HG03025 (cell line): ENCODE results near the gene LYSMD3.

Source experiments
- ATAC-seq: cut with Tn5 transposase; IDR thresholded peaks from one replicate; pipeline ENCODE4 v1.9.1; 2021; ENCODE audit warnings: mild to moderate bottlenecking, moderate library complexity; ENCODE audit not compliant: unreplicated experiment, low FRiP score

Gene LYSMD3

GRCh38 chr5:90488791-90489190 is 40.6 kb downstream of the LYSMD3 start:
- no peak for ATAC-seq

- no peak for ATAC-seq
Measured at GRCh38 chr5:90484540-90484939, 44.8 kb downstream of the LYSMD3 start.

- ATAC-seq = no peak
Measured at GRCh38 chr5:90483206-90483605, 46.2 kb downstream of the LYSMD3 start.

DNA sequence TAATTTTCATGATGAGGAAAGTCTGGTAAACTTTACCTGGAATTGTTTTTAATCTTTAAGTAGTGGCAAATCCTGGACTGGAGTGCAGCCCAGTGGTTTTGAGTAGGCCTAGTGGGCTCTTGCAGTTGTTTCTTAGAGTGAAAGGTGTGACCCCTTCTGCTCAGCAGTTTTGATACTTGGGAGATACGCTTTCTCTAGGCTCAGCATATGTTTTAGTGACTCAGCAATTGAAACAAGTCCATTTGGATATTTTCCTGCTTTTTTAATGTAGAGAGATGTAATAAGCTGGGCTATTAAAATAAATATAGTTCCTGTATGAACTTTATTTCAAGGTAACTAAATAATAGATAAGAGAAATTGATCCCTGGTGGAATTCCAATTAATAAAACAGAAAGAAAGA is 48.7 kb downstream of the LYSMD3 start:
- no peak for ATAC-seq

- no peak for ATAC-seq
Measured at GRCh38 chr5:90479611-90480385, 49.6 kb downstream of the LYSMD3 start.

- no peak for ATAC-seq
Measured at GRCh38 chr5:90477621-90478215, 51.7 kb downstream of the LYSMD3 start.

GRCh38 chr5:90477073-90477472 is 52.3 kb downstream of the LYSMD3 start:
- no peak for ATAC-seq

DNA sequence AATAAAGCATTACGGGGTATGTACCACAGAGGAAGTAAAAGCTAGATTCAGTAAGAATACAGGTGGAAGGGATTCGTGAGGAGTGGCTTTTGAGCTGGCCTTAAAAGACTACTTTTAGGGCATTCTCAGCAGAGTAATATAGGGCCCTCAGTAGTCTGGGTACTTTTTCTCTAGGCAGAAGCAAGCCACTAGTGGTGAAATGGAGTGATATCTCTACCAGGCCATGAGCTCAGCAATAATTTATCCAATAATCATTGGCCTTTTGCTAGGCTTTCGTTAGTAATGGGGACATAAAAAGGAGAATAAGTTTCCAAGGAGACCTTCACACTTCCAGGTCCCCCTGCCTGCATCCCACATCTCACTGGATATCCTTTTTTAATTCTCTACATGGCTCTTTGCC is 53.0 kb downstream of the LYSMD3 start:
- no peak for ATAC-seq

DNA sequence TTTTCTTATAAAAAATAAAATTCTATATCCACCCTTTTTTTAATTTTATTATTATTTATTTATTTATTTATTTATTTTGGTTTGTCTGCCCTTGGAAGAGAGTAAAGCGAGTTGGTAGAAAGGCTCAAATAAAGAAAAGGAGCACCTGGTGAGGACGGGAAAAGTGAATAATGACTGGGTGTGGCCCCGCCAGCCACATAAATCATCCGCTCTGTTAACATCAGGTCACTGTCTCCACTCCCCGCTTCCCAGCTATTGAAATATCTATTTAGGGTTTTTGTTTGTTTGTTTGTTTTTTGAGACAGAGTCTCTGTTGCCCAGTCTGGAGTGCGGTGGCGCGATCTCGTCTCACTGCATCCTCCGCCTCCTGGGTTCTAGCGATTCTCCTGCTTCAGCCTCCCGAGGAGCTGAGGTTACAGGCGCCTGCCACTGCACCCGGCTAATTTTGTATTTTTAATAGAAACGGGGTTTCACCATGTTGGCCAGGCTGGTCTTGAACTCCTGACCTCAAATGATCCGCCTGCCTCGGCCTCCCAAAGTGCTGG is 53.9 kb downstream of the LYSMD3 start:
- no peak for ATAC-seq

- peak; percentile 85 for ATAC-seq
Measured at GRCh38 chr5:90474235-90475107, 54.9 kb downstream of the LYSMD3 start, which contains the start of the genes MBLAC2 and POLR3G. Gene MBLAC2, minus strand, starts transcription at chr5:90474771. Its CDS starts 479 bp downstream, at chr5:90474292. Gene POLR3G, plus strand, starts transcription at chr5:90474864. Its CDS starts 10,704 bp downstream, at chr5:90485568.

- ATAC-seq = peak; percentile 9
Measured at GRCh38 chr5:90473396-90474234, 55.8 kb downstream of the LYSMD3 start.

- peak; percentile 3 for ATAC-seq
Measured at GRCh38 chr5:90472783-90473395, 56.5 kb downstream of the LYSMD3 start.
